A549 treated with dexamethasone at 1 μM for 4 hours (cell line): ENCODE results near the gene IL4R. TPM values are rescaled to one million over a fixed set of nuclear protein-coding genes. Genes with fewer than 3 reads are reported as not detected.

Source experiments
- total RNA-seq: library from RNA; stranded (reverse); fragments of 200-300 nt; extraction: Qiagen RNA extraction; gene quantifications from 5 replicates; pipeline ENCODE4 v1.2.3, GENCODE V29; 2022

The IL4R gene
- total RNA-seq: 25.1 to 33.0 TPM (median 28.8 TPM) in 5 replicates

DNA sequence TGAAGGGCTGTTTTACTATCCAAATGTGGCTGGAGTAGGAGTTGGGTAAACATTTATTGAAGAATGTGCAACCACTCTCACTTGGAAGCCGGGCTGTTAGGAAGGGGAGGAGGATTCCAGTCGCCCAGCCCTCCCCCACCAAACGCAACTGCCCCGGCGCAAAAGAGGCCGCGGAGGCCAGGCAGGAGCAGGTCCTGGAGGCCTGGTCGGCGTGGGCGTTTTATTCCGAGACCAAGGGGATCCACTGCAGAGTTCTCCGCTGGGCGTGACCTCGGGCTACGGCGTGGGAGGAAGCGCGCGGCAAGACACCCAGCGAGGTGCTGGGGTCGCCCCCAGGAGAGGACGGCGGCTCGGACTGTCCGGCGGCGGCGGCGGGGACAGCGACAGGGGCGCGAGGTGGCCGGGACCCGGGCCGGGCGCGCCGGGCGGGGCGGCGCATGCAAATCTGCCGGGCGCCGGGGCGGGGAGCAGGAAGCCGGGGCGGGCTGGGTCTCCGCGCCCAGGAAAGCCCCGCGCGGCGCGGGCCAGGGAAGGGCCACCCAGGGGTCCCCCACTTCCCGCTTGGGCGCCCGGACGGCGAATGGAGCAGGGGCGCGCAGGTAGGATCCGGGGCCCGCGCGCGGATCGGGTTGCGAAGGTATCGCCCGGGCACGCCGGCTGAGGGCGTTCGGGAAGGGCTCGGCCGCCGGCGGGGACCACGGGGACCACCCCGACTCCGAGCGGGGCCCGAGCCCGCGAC is at the start of gene IL4R:
TSS of gene IL4R (plus strand) at position 553 of the 739 bp plus-strand sequence. CDS start 26,230 bp downstream, outside the sequence.

DNA sequence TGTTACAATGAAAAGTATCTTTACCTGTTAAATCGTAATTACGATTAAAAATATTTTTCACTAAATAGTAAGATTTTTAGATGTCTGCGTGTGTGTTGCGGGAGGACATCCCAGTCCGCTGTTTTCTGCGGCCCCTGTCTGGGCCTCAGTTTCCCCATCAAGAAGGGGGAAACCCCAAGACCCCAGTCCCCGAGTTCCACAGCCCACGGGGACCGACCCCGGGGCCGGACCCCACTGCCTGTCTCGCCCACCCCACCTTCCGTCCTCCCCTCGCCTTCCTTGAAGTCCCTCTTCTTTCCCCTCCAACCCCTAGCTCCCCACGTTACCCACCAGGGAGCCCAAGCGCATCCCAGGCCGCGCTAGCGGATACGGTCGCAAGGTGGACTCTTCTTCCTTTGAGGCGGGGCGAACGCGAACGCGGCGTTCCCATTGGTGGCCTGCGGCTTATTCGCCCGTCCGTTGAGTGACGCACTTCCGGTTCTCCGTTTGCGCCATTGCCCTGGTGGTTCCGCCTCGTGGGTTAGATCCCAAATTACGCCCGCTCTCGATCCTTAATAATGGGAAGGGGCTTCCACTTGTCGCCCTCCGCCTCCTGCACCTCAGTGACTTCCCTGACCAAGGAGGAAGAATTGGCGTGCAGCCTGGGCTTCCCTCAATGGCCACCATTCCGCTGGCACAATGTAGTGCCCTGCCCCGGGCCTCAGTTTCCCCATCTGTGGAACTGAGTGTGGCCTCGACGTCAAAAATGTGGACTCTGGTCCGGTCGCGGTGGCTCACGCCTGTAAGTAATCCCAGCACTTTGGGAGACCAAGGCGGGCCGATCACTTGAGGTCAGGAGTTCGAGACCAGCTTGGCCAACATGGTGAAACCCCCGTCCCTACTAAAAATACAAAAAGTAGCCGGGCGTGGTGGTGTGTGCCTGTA is 45.1 kb upstream of the IL4R start, which contains the start of gene NSMCE1:
TSS of gene NSMCE1 (minus strand) at position 397 of the 924 bp plus-strand sequence. CDS start 11,202 bp downstream, outside the sequence.

DNA sequence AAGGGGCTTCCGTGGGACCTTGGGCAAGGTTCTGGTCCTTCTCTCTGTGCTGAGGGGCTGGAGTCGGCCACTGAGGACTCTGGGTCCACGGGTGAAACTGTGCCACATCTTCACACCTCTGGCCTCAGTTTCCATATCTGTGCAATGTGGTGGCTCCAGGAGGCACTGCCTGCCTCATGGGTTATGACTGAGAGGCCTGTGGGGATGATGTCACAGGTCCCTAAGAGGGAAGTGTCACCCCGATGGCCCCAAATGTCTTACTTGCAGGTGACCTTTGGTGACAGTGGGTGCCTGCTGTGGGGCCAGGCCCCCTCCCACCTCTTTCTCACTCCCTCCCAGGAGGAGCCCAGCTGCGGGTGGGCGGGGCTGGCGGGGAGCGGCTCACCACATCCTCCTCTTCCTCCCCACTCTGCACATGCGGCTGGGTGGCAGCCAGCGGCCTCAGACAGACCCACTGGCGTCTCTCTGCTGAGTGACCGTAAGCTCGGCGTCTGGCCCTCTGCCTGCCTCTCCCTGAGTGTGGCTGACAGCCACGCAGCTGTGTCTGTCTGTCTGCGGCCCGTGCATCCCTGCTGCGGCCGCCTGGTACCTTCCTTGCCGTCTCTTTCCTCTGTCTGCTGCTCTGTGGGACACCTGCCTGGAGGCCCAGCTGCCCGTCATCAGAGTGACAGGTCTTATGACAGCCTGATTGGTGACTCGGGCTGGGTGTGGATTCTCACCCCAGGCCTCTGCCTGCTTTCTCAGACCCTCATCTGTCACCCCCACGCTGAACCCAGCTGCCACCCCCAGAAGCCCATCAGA is 88.2 kb downstream of the IL4R start, which contains the start of gene IL21R:
TSS of gene IL21R (plus strand) at position 407 of the 801 bp plus-strand sequence. CDS start 27,898 bp downstream, outside the sequence.

Other genes with a start within 250 kb of the IL4R start
- not detected in 5 replicates for gene C16orf82, start 247.0 kb upstream of the IL4R start, total RNA-seq
- gene KDM8, start 110.4 kb upstream of the IL4R start, total RNA-seq: 1.7 to 2.8 TPM (median 2.6 TPM) in 5 replicates
- 54.5 to 61.1 TPM (median 55.1 TPM) in 5 replicates for gene NSMCE1, start 45.2 kb upstream of the IL4R start, total RNA-seq
- 0.02 to 0.04 TPM (median 0.02 TPM) in 3 of 5 replicates, not detected in the others for gene IL21R, start 88.2 kb downstream of the IL4R start, total RNA-seq
- 54.6 to 76.3 TPM (median 72.0 TPM) in 5 replicates for gene GTF3C1, start 235.9 kb downstream of the IL4R start, total RNA-seq
- 7.7 to 14.8 TPM (median 13.3 TPM) in 5 replicates for gene KATNIP, start 236.2 kb downstream of the IL4R start, total RNA-seq